Memory B cell (primary cell): ENCODE results near the gene RANGAP1.

ENCODE experiments used
- ATAC-seq: fragments of 150-1000 bp; cut with Tn5 transposase; 2 replicates; pipeline ENCODE4 v1.10.0; 2021; ENCODE audit warnings: low read depth, mild to moderate bottlenecking, moderate library complexity
- DNase-seq, 2 donors: peaks; one replicate each; pipeline ENCODE4 v3.0.0; 2022; ENCODE audit warnings: low spot score in 2 of 2
- H3K27ac Mint-ChIP-seq: one replicate; pipeline ENCODE4 v1.8.0; 2022; ENCODE audit warnings: mild to moderate bottlenecking, moderate library complexity, mixed read lengths
- H3K27me3 Mint-ChIP-seq: one replicate; pipeline ENCODE4 v1.8.0; 2022; ENCODE audit warnings: mixed read lengths
- H3K36me3 Mint-ChIP-seq: one replicate; pipeline ENCODE4 v1.8.0; 2022; ENCODE audit warnings: mild to moderate bottlenecking, mixed read lengths
- H3K4me1 Mint-ChIP-seq: one replicate; pipeline ENCODE4 v1.8.0; 2022; ENCODE audit warnings: mixed read lengths
- H3K4me3 Mint-ChIP-seq: one replicate; pipeline ENCODE4 v1.8.0; 2022; ENCODE audit warnings: mild to moderate bottlenecking, moderate library complexity, mixed read lengths
- H3K9me3 Mint-ChIP-seq: one replicate; pipeline ENCODE4 v1.8.0; 2022; ENCODE audit warnings: mixed read lengths

RANGAP1 gene

GRCh38 chr22:41240377-41241132 lies 45.4 kb downstream of the RANGAP1 start, which contains the start of gene CHADL:
Gene CHADL (minus strand): TSS chr22:41240931. CDS start chr22:41240881, 50 bp downstream.
- no peak for DNase-seq
- Mint-ChIP-seq H3K4me1 (peaks cover 9% of the 10 kb centered on the region), H3K36me3 (no peaks in the 10 kb centered on the region), H3K27ac (peak within 1 kb of the TSS; percentile 19), H3K9me3 (no peaks in the 10 kb centered on the region), H3K4me3 (peak within 1 kb of the TSS; percentile 24), H3K27me3 (no peaks in the 10 kb centered on the region)
- no peak for ATAC-seq

- no peaks in the 10 kb centered on the region for H3K9me3 Mint-ChIP-seq
- H3K27me3 Mint-ChIP-seq = no peaks in the 10 kb centered on the region
- H3K4me1 Mint-ChIP-seq = peaks cover 9% of the 10 kb centered on the region
- H3K4me3 Mint-ChIP-seq = peak overlapping the region; percentile 82
- DNase-seq (no peak), ATAC-seq (no peak)
- no peaks in the 10 kb centered on the region for H3K36me3 Mint-ChIP-seq
- H3K27ac Mint-ChIP-seq = peak overlapping the region; percentile 19
Observed at GRCh38 chr22:41239443-41240128, 46.4 kb downstream of the RANGAP1 start.

GRCh38 chr22:41238570-41239442 lies 47.2 kb downstream of the RANGAP1 start:
- Mint-ChIP-seq H3K36me3 (no peaks in the 10 kb centered on the region), H3K4me3 (peak overlapping the region; percentile 82), H3K27ac (peak overlapping the region; percentile 65), H3K9me3 (no peaks in the 10 kb centered on the region), H3K27me3 (no peaks in the 10 kb centered on the region), H3K4me1 (peaks cover 9% of the 10 kb centered on the region)
- ATAC-seq (no peak), DNase-seq (no peak)

- DNase-seq (peak; percentile 77 to 81), ATAC-seq (peak; percentile 96)
- no peak overlapping the region for H3K27ac Mint-ChIP-seq
- H3K36me3 Mint-ChIP-seq = no peaks in the 10 kb centered on the region
- H3K9me3 Mint-ChIP-seq = no peaks in the 10 kb centered on the region
- H3K4me3 Mint-ChIP-seq = peak overlapping the region; percentile 85
- peaks cover 11% of the 10 kb centered on the region for H3K4me1 Mint-ChIP-seq
- no peaks in the 10 kb centered on the region for H3K27me3 Mint-ChIP-seq
Observed at GRCh38 chr22:41237707-41238569, 48.0 kb downstream of the RANGAP1 start.

- H3K4me1 Mint-ChIP-seq = peaks cover 11% of the 10 kb centered on the region
- no peak overlapping the region for H3K27ac Mint-ChIP-seq
- no peaks in the 10 kb centered on the region for H3K36me3 Mint-ChIP-seq
- H3K9me3 Mint-ChIP-seq = no peaks in the 10 kb centered on the region
- H3K4me3 Mint-ChIP-seq = peak overlapping the region; percentile 85
- no peak for ATAC-seq
- DNase-seq = no peak
- H3K27me3 Mint-ChIP-seq = no peaks in the 10 kb centered on the region
Observed at GRCh38 chr22:41237036-41237706, 48.8 kb downstream of the RANGAP1 start.

GRCh38 chr22:41234815-41235695 lies 50.9 kb downstream of the RANGAP1 start:
- H3K4me3 Mint-ChIP-seq = no peak overlapping the region

GRCh38 chr22:41231369-41231768 lies 54.6 kb downstream of the RANGAP1 start:
- Mint-ChIP-seq H3K4me1 (peaks cover 2% of the 10 kb centered on the region), H3K27ac (no peak overlapping the region), H3K9me3 (no peaks in the 10 kb centered on the region), H3K27me3 (no peaks in the 10 kb centered on the region), H3K36me3 (peaks cover 16% of the 10 kb centered on the region), H3K4me3 (no peak overlapping the region)
- ATAC-seq (no peak), DNase-seq (no peak)

More at GRCh38 chr22:41234815-41235695, 50.9 kb downstream of the RANGAP1 start:
- Mint-ChIP-seq H3K27ac (no peak overlapping the region), H3K36me3 (peaks cover 6% of the 10 kb centered on the region), H3K9me3 (no peaks in the 10 kb centered on the region), H3K27me3 (no peaks in the 10 kb centered on the region), H3K4me1 (peaks cover 11% of the 10 kb centered on the region)
- ATAC-seq (no peak), DNase-seq (no peak)

GRCh38 chr22:41230401-41230785 lies 55.6 kb downstream of the RANGAP1 start:
- Mint-ChIP-seq H3K27me3 (no peaks in the 10 kb centered on the region), H3K9me3 (no peaks in the 10 kb centered on the region), H3K4me3 (no peak overlapping the region), H3K4me1 (peaks cover 2% of the 10 kb centered on the region), H3K36me3 (peaks cover 16% of the 10 kb centered on the region), H3K27ac (no peak overlapping the region)
- no peak for ATAC-seq
- DNase-seq = no peak

GRCh38 chr22:41229730-41230400 lies 56.1 kb downstream of the RANGAP1 start:
- DNase-seq = no peak
- peaks cover 2% of the 10 kb centered on the region for H3K4me1 Mint-ChIP-seq

GRCh38 chr22:41229215-41229614 lies 56.8 kb downstream of the RANGAP1 start:
- DNase-seq (no peak), ATAC-seq (no peak)
- no peak overlapping the region for H3K27ac Mint-ChIP-seq
- peaks cover 2% of the 10 kb centered on the region for H3K4me1 Mint-ChIP-seq
- no peak overlapping the region for H3K4me3 Mint-ChIP-seq
- H3K9me3 Mint-ChIP-seq = no peaks in the 10 kb centered on the region
- H3K27me3 Mint-ChIP-seq = no peaks in the 10 kb centered on the region
- H3K36me3 Mint-ChIP-seq = peaks cover 22% of the 10 kb centered on the region

More at GRCh38 chr22:41229730-41230400, 56.1 kb downstream of the RANGAP1 start:
- Mint-ChIP-seq H3K27ac (no peak overlapping the region), H3K4me3 (no peak overlapping the region), H3K27me3 (no peaks in the 10 kb centered on the region), H3K36me3 (peaks cover 19% of the 10 kb centered on the region), H3K9me3 (no peaks in the 10 kb centered on the region)
- ATAC-seq = no peak

GRCh38 chr22:41226723-41227655 lies 59.0 kb downstream of the RANGAP1 start:
- Mint-ChIP-seq H3K27ac (no peak overlapping the region), H3K36me3 (peaks cover 22% of the 10 kb centered on the region), H3K27me3 (no peaks in the 10 kb centered on the region), H3K4me3 (no peak overlapping the region), H3K4me1 (no peaks in the 10 kb centered on the region), H3K9me3 (no peaks in the 10 kb centered on the region)
- DNase-seq = no peak
- no peak for ATAC-seq
